IPS-20b (cell line): ENCODE measurements around the gene NDUFA11.

ENCODE experiments used
- H3K27ac ChIP-seq: one replicate; pipeline ENCODE4 v1.5.1; 2013; ENCODE audit warnings: low read length
- H3K27me3 ChIP-seq: 2 replicates; pipeline ENCODE4 v1.6.1; 2013; ENCODE audit warnings: mild to moderate bottlenecking, low read length, inconsistent platforms; ENCODE audit not compliant: insufficient read depth
- H3K36me3 ChIP-seq: 2 replicates; pipeline ENCODE4 v1.6.1; 2013; ENCODE audit warnings: low read depth, mild to moderate bottlenecking, inconsistent platforms, low read length, moderate library complexity; ENCODE audit not compliant: insufficient read depth
- H3K4me1 ChIP-seq: 2 replicates; pipeline ENCODE4 v1.6.1; 2013; ENCODE audit warnings: mild to moderate bottlenecking, control low read depth, inconsistent platforms, low read length, moderate library complexity; ENCODE audit not compliant: insufficient read depth
- H3K4me3 ChIP-seq: 2 replicates; pipeline ENCODE4 v1.5.1; 2013; ENCODE audit warnings: mild to moderate bottlenecking, low read length, inconsistent platforms
- H3K9ac ChIP-seq: 2 replicates; pipeline ENCODE4 v1.6.1; 2013; ENCODE audit warnings: low read depth, mild to moderate bottlenecking, inconsistent platforms, low read length, moderate library complexity
- H3K9me3 ChIP-seq: 2 replicates; pipeline ENCODE4 v1.6.1; 2013; ENCODE audit warnings: mild to moderate bottlenecking, low read depth, low read length, inconsistent platforms; ENCODE audit not compliant: insufficient read depth

NDUFA11 gene

GRCh38 chr19:5903624-5904351 is at the start of gene NDUFA11:
TSS of gene NDUFA11 (minus strand) at chr19:5903790. CDS start at chr19:5903708, 82 bp downstream.
- H3K27ac ChIP-seq = peak within 1 kb of the TSS; percentile 28
- no peaks in the 10 kb centered on the region for H3K9me3 ChIP-seq
- peaks cover 13% of the 10 kb centered on the region; the same call in 1 of the 2 replicates for H3K36me3 ChIP-seq
- no peaks in the 10 kb centered on the region for H3K4me1 ChIP-seq
- H3K9ac ChIP-seq = peak within 1 kb of the TSS; percentile 99
- no peaks in the 10 kb centered on the region for H3K27me3 ChIP-seq
- peak within 1 kb of the TSS; percentile 99 for H3K4me3 ChIP-seq

GRCh38 chr19:5953030-5953589 is 49.5 kb upstream of the NDUFA11 start:
- 0 out of 2 replicates have a peak, but pooled peaks cover 5% of the 10 kb centered on the region for H3K36me3 ChIP-seq
- no peaks in the 10 kb centered on the region for H3K9me3 ChIP-seq
- H3K4me3 ChIP-seq = peak overlapping the region; percentile 5; the same call in 1 of the 2 replicates
- peak overlapping the region; percentile 43 for H3K27ac ChIP-seq
- H3K9ac ChIP-seq = peak overlapping the region; percentile 40; the same call in 1 of the 2 replicates
- no peaks in the 10 kb centered on the region for H3K27me3 ChIP-seq
- H3K4me1 ChIP-seq = peaks cover 70% of the 10 kb centered on the region

DNA sequence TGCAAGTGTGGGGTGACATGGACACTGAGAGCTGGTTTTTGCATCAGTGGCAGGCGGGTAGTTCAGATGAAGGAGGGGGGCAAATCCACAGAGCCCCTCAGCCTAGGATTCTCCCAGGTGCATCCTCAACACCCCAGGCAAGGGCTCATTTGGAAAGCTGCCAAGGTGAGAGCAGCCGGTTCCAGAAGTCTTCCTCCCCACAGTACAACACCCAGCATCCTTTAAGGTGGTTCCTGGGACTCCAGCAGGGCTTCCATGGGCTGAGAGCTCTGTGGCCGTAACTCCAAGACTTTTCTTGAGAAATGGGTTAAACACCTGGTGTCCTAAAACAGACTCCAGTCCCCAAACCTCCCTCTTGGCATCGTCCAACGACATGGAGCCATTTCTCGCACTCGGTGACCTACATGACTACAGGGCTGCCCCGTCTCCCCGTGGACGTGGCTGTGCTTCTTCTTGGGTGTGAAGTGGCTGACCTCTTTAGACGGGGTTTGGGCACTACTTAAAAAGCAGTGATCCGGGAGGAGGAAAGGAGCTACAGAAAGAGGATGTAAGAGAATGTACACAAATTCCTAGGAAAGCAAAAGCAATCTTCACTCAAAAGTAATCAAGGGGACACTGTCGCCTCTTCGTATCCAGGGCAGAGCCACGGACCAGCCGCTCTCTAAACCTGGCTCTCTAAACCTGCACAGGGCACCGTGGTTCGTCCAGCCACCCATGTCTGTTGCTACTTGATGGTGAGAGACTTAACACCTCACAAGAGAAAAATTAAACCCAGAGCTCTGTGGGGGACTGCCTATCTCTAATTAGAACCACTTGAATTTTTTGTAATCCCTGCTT is 48.8 kb upstream of the NDUFA11 start:
- peaks cover 67% of the 10 kb centered on the region for H3K4me1 ChIP-seq
- H3K4me3 ChIP-seq = peak overlapping the region; percentile 5; the same call in 1 of the 2 replicates
- H3K9me3 ChIP-seq = no peaks in the 10 kb centered on the region
- H3K27ac ChIP-seq = no peak overlapping the region
- peak overlapping the region; percentile 40; the same call in 1 of the 2 replicates for H3K9ac ChIP-seq
- H3K36me3 ChIP-seq = 0 out of 2 replicates have a peak, but pooled peaks cover 5% of the 10 kb centered on the region
- H3K27me3 ChIP-seq = no peaks in the 10 kb centered on the region

DNA sequence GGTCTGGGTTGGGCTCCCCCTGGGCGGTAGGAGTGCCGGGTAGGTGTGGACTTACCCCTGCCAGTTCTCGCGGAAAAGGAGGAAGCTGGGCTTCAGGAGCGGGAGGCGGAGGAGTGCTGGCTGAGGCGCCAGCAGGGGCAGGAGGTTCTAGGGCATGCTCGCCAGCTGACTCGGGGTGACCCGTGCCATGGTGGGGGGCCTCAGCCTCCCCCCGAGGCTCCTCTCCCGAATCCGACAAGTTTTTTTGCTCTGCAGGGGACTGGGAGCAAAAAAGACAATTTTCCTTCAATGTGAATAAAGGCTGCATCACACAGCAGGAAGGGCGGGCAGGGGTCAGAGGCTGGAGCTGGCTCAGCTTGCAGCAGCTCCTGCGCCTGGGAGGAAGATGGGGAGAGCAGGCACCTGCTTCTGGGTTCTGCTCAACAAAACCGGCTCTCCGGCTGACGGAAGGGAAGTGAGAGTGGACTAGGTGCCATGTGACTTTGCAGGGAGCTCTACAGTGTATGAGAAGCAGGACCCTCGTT is 47.8 kb upstream of the NDUFA11 start:
- no peaks in the 10 kb centered on the region for H3K27me3 ChIP-seq
- peaks cover 67% of the 10 kb centered on the region for H3K4me1 ChIP-seq
- peak overlapping the region; percentile 8; the same call in 1 of the 2 replicates for H3K4me3 ChIP-seq
- H3K9ac ChIP-seq = peak overlapping the region; percentile 40; the same call in 1 of the 2 replicates
- H3K27ac ChIP-seq = no peak overlapping the region
- 0 out of 2 replicates have a peak, but pooled peaks cover 5% of the 10 kb centered on the region for H3K36me3 ChIP-seq
- H3K9me3 ChIP-seq = no peaks in the 10 kb centered on the region

DNA sequence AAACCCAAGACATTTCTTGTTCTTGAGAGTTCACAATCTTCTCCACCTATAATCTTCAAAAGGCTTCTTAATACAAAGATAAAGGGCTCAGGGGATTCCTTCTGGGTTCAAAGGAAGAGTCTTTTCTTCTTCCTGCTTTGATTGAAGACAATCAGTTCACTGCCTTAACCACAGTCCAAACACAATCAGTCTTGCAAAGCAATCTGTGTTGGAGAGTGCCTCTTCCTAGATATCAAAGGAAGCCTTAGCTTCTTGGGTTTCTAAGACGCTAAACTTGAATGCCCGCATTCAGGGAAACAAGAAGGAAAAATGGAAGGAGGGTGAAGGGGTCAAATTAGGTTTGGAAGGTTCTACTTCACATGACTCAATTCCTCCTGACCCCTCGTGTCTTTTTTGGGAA is 47.2 kb upstream of the NDUFA11 start:
- Histone ChIP-seq H3K27me3 (no peaks in the 10 kb centered on the region), H3K27ac (no peak overlapping the region), H3K36me3 (0 out of 2 replicates have a peak, but pooled peaks cover 5% of the 10 kb centered on the region), H3K9me3 (no peaks in the 10 kb centered on the region), H3K9ac (no peak overlapping the region), H3K4me3 (peak overlapping the region; percentile 8; the same call in 1 of the 2 replicates), H3K4me1 (peaks cover 63% of the 10 kb centered on the region)

DNA sequence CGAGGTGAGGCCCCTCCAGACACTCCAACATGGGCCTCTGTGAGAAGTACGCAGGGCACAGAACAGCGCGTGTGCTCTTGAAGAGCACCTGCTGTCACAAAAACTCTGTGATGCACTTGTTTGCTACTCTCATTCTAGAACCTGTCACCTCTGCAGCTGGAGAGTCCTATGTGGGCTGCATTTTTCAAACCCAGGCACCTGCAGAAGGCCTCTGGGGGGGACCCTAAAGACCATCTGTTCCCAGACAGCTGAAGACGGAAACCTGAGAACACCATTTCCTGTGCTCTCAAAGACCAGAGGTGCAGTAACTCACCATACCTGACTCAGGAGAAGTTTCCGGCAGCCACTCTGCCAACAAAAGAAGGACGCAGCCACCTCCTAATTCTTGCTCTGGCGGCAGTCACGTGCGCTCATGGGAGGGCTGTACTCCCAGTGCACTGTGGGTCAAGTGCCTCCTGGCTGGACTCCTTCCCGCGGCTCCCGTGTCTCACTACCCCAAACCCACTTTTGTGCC is 46.3 kb upstream of the NDUFA11 start:
- Histone ChIP-seq H3K9ac (no peak overlapping the region), H3K27ac (no peak overlapping the region), H3K36me3 (peaks cover 9% of the 10 kb centered on the region; the same call in 1 of the 2 replicates), H3K9me3 (no peaks in the 10 kb centered on the region), H3K4me3 (no peak overlapping the region), H3K27me3 (no peaks in the 10 kb centered on the region), H3K4me1 (peaks cover 63% of the 10 kb centered on the region)

DNA sequence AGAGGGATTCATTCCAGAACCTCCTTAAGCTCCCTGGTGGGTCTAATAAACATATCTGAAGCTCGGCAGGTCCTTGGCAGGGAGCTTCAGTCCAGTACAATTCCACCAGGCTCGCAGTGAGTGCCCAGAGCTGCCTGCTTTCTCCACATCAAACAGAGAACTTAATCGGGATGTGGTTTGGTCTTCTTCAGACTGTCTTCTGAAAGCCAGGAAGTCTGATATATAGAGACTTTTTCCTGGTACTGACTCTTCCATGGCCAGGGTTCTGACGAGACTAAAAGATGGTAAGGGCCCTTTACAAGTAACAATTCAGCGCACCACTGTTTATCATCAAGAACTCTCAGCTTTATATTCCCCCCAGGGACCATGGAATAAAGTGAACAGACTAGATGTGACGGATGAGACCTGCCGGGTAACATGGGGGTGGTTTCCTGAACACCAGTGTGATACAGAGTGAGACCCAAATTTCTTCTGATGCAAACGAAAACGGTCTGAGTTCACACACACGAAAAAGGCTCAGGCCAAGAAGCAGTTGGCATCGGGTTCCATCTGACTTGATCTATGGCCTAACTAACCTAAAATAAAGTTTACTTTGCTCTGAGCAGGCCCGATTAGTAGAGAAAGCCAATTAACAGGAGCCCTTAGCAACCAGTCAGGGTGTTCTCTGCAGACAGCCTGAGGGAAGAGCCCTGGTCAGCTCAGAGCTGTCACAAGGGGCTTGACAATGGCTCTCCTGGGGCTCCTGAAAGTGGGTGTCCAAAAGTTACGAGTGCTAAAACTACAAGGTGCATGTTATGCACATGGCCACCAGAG is 45.4 kb upstream of the NDUFA11 start:
- H3K9ac ChIP-seq = no peak overlapping the region
- H3K36me3 ChIP-seq = peaks cover 9% of the 10 kb centered on the region; the same call in 1 of the 2 replicates
- H3K9me3 ChIP-seq = no peaks in the 10 kb centered on the region
- H3K4me3 ChIP-seq = no peak overlapping the region
- H3K4me1 ChIP-seq = peaks cover 55% of the 10 kb centered on the region
- H3K27ac ChIP-seq = no peak overlapping the region
- H3K27me3 ChIP-seq = no peaks in the 10 kb centered on the region

DNA sequence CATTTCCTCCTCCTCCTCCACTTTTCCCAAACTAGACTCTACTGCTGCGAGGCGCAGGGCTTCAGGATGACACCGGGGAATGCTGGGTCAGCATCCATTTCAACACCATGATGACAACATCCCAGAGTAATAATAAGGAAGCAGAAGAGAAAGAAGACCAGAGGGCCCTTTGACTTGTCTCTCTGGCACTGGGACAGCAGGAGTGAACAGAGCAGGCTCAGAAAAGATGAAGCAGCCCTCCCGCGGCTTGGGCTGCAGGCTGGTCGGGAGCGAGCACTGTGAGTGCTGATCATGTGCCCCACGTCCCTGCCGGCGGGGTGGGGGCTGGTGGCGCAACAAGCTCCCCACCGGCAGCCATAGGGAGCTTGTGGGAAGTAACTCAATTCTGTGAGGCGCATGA is 43.8 kb upstream of the NDUFA11 start:
- H3K27me3 ChIP-seq = no peaks in the 10 kb centered on the region
- H3K9me3 ChIP-seq = no peaks in the 10 kb centered on the region
- peaks cover 9% of the 10 kb centered on the region; the same call in 1 of the 2 replicates for H3K36me3 ChIP-seq
- no peak overlapping the region for H3K27ac ChIP-seq
- no peak overlapping the region for H3K4me3 ChIP-seq
- H3K9ac ChIP-seq = no peak overlapping the region
- H3K4me1 ChIP-seq = peaks cover 39% of the 10 kb centered on the region

- no peak overlapping the region for H3K27ac ChIP-seq
- peaks cover 35% of the 10 kb centered on the region for H3K36me3 ChIP-seq
- no peak overlapping the region for H3K9ac ChIP-seq
- no peaks in the 10 kb centered on the region for H3K9me3 ChIP-seq
- peaks cover 5% of the 10 kb centered on the region; the same call in 1 of the 2 replicates for H3K4me1 ChIP-seq
- no peaks in the 10 kb centered on the region for H3K27me3 ChIP-seq
- H3K4me3 ChIP-seq = no peak overlapping the region
Measured at GRCh38 chr19:5943623-5944022, 40.0 kb upstream of the NDUFA11 start.

DNA sequence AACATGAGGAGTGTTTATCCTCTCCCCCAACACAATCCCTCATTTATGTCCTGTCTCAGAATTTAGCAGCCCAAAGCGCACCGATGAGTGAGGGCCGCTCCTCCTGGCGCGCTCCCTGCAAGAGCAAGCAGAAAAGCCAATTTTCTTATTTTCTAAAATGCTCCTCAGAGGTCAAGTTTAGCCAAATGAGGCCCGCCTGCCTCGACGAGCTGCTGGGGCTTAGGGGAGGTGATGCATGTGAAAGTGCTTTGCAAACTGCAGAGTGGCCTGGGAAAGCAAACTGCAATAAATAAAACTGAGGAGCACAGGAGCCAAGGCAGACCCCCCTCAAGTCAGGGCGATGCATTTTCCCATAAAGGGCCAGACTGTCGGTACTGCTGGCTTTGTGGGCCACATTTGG is 39.5 kb upstream of the NDUFA11 start:
- H3K4me1 ChIP-seq = peaks cover 5% of the 10 kb centered on the region; the same call in 1 of the 2 replicates
- 0 out of 2 replicates have a peak overlapping the region, but pooled peaks have one; percentile 15 for H3K9ac ChIP-seq
- H3K27me3 ChIP-seq = no peaks in the 10 kb centered on the region
- H3K4me3 ChIP-seq = no peak overlapping the region
- no peak overlapping the region for H3K27ac ChIP-seq
- H3K36me3 ChIP-seq = peaks cover 36% of the 10 kb centered on the region
- no peaks in the 10 kb centered on the region for H3K9me3 ChIP-seq
